Gastrocnemius medialis (tissue), 4 donors: ENCODE data around the gene CRIP1. TPM values are rescaled to one million over a fixed set of nuclear protein-coding genes. Genes with fewer than 3 reads are reported as not detected.

Source experiments
- ATAC-seq, 2 donors: fragments of 150-250 bp; one replicate each; pipeline ENCODE4 v1.9.1; 2016
- DNase-seq, 2 donors: peaks; one replicate each; pipeline ENCODE4 v3.0.0-alpha.2; 2019
- H3K27ac ChIP-seq, 4 donors: fragments of 200-600 bp; sonication (generic); 1 replicate in 1 of 4; 2 replicates in 3 of 4; pipeline ENCODE4 v1.5.1; 2016 to 2018; ENCODE audit warnings: mild to moderate bottlenecking in 2 of 4, moderate library complexity in 1 of 4
- H3K27me3 ChIP-seq, 3 donors: fragments of 200-600 bp; sonication (generic) in 2 of 3; 1 replicate in 1 of 3; 2 replicates in 2 of 3; pipeline versions ENCODE4 v1.5.1 to v1.6.0; 2016 to 2019; ENCODE audit warnings: mild to moderate bottlenecking in 1 of 3, moderate library complexity in 1 of 3
- H3K36me3 ChIP-seq, 2 donors: fragments of 200-600 bp; sonication (generic) in 1 of 2; one replicate each; pipeline ENCODE4 v1.5.1; 2017 to 2018
- H3K4me1 ChIP-seq, 2 donors: fragments of 200-600 bp; sonication (generic) in 1 of 2; one replicate each; pipeline ENCODE4 v1.5.1; 2016 to 2017; ENCODE audit warnings: mild to moderate bottlenecking in 2 of 2
- H3K4me3 ChIP-seq, 4 donors: fragments of 200-600 bp; sonication (generic) in 3 of 4; 1 replicate in 1 of 4; 2 replicates in 3 of 4; pipeline ENCODE4 v1.5.1; 2016 to 2019; ENCODE audit warnings: mild to moderate bottlenecking in 2 of 4
- H3K9me3 ChIP-seq, 3 donors: fragments of 200-600 bp; sonication (generic) in 2 of 3; 1 replicate in 1 of 3; 2 replicates in 2 of 3; pipeline ENCODE4 v1.5.1; 2016 to 2019
- CTCF ChIP-seq, 5 experiments: fragments of 450-650 bp in 3 of 5; fragments of 200-600 bp in 2 of 5; sonication (generic) in 2 of 5; IDR thresholded peaks in 4 of 5; conservative IDR thresholded peaks in 1 of 5; 1 replicate in 4 of 5; 2 replicates in 1 of 5; pipeline ENCODE4 v1.5.1; 2016 to 2019; ENCODE audit warnings: antibody characterized with exemption in 5 of 5, mild to moderate bottlenecking in 3 of 5, moderate library complexity in 3 of 5
- POLR2A ChIP-seq, 2 donors: fragments of 450-650 bp; IDR thresholded peaks; one replicate each; pipeline ENCODE4 v1.6.1; 2017; ENCODE audit warnings: antibody characterized with exemption in 2 of 2, mild to moderate bottlenecking in 2 of 2, moderate library complexity in 2 of 2
- in situ Hi-C, 4 donors: fragments of 200-750 bp; cut with MboI; loops; one replicate each; pipeline versions ENCODE4 v1.15.0 to v1.8.0; 2017; ENCODE audit warnings: low sequenced_read_pairs in 4 of 4
- intact Hi-C: fragments of 100-400 bp; cut with DNase I; formaldehyde crosslinking; loops from one replicate; pipeline ENCODE4 v1.15.1; 2023; ENCODE audit warnings: low total_unique reads
- total RNA-seq, 4 donors: library from RNA; depleted of rRNA; stranded (reverse); fragments of >200 nt; gene quantifications; one replicate each; pipeline versions ENCODE4 v1.1.0 to v1.2.3, GENCODE V29; 2016

Gene CRIP1
- total RNA-seq, 4 donors from 2014 or later, result 2.6 to 7.6 (median 5.3) TPM

- H3K27me3 ChIP-seq, result peaks cover 0 to 4% (median 0%) of the 10 kb centered on the region in 3 donors
- in situ Hi-C loops (no loop called here), intact Hi-C loops (no loop called here)
- no peak overlapping the region for H3K4me3 ChIP-seq
- no peaks in the 10 kb centered on the region for H3K9me3 ChIP-seq
- H3K36me3 ChIP-seq, result peaks cover 0 to 3% of the 10 kb centered on the region in 2 donors
- peaks cover 46 to 63% of the 10 kb centered on the region in 2 donors for H3K4me1 ChIP-seq
- DNase-seq, result no peak
- ATAC-seq, result no peak
- TF ChIP-seq CTCF (IDR thresholded peaks at IDR 0.05 in 4 of 5, conservative IDR thresholded peaks at IDR 0.05 in 1 of 5) (no peak), POLR2A (IDR thresholded peaks at IDR 0.05) (no peak)
- H3K27ac ChIP-seq, result peak overlapping the region in 2 of 4 donors; percentile 16 to 33
Observed at GRCh38 chr14:105471823-105472485, 14.7 kb upstream of the CRIP1 start.

- Histone ChIP-seq H3K27ac (peak overlapping the region in 1 of 4 donors; percentile 13), H3K27me3 (peaks cover 0 to 4% (median 0%) of the 10 kb centered on the region in 3 donors), H3K4me3 (no peak overlapping the region), H3K9me3 (no peaks in the 10 kb centered on the region), H3K36me3 (no peaks in the 10 kb centered on the region), H3K4me1 (peaks cover 51 to 67% of the 10 kb centered on the region in 2 donors)
- no peak for ATAC-seq
- no peak for DNase-seq
- TF ChIP-seq POLR2A (IDR thresholded peaks at IDR 0.05), result no peak
- TF ChIP-seq CTCF (IDR thresholded peaks at IDR 0.05 in 4 of 5, conservative IDR thresholded peaks at IDR 0.05 in 1 of 5), result no peak
- in situ Hi-C loops, result no loop called here
- intact Hi-C loops, result no loop called here
Observed at GRCh38 chr14:105472486-105472991, 14.1 kb upstream of the CRIP1 start.

DNA sequence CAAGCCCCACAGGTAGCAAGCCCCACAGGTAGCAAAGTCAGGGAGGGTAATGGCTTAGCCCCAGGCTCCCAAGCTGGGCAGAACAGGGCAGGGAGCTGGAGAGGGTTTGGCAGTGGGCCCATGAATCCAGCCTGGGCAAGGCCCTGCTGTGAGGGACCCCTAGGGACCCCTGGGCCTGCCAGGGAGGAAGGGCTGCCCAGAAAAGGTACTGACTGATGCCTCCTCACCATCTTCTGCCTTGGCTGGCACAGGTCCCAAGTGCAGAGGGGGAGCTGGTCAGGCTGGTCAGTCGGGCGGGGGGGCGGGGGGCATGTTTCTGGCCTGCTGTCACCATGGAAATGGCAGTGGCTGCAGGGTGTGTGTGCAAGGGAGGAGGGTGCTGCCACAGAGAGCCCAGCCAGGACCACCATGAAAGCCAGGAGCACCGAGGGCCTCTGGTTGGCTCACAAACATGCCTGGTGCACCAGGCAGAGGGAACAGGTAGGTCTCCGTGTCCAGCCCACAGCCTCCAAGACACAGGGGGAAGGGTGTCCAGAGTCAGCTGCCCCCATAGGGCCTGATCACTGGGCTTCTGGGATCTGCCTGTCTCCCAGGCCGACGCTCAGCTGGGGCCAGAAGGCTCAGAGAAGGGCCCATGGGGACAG is 13.5 kb upstream of the CRIP1 start:
- Histone ChIP-seq H3K27me3 (peaks cover 0 to 4% (median 0%) of the 10 kb centered on the region in 3 donors), H3K36me3 (no peaks in the 10 kb centered on the region), H3K27ac (peak overlapping the region; percentile 4 to 69 (median 58)), H3K9me3 (no peaks in the 10 kb centered on the region), H3K4me3 (peak overlapping the region in 3 of 4 donors; percentile 60 to 84 (median 64)), H3K4me1 (peaks cover 48 to 64% of the 10 kb centered on the region in 2 donors)
- DNase-seq (no peak), ATAC-seq (no peak)
- TF ChIP-seq CTCF (IDR thresholded peaks at IDR 0.05 in 4 of 5, conservative IDR thresholded peaks at IDR 0.05 in 1 of 5) (no peak), POLR2A (IDR thresholded peaks at IDR 0.05) (no peak)
- intact Hi-C loops, result no loop called here
- in situ Hi-C loops, result no loop called here

GRCh38 chr14:105473677-105474482 is 12.8 kb upstream of the CRIP1 start:
- DNase-seq, result peak in 1 of 2 donors; percentile 58
- intact Hi-C loops (loop anchor here (2.0 kb wide), 1 partner anchor 17 kb away; the partner anchor contains the start of gene TEDC1), in situ Hi-C loops (no loop called here)
- peak; percentile 47 to 55 for ATAC-seq
- Histone ChIP-seq H3K27me3 (peaks cover 0 to 4% (median 0%) of the 10 kb centered on the region in 3 donors), H3K36me3 (no peaks in the 10 kb centered on the region), H3K4me1 (peaks cover 41 to 57% of the 10 kb centered on the region in 2 donors), H3K27ac (peak overlapping the region; percentile 4 to 69 (median 58)), H3K4me3 (peak overlapping the region; percentile 51 to 84 (median 62)), H3K9me3 (no peaks in the 10 kb centered on the region)
- no peak for TF ChIP-seq CTCF (IDR thresholded peaks at IDR 0.05 in 4 of 5, conservative IDR thresholded peaks at IDR 0.05 in 1 of 5)
- TF ChIP-seq POLR2A (IDR thresholded peaks at IDR 0.05), result no peak
